Activated naive CD4-positive, alpha-beta T cell treated with anti-CD3 and anti-CD28 coated beads, Interleukin-2, amount 50 U/mL, for 16 hours (primary cell): ENCODE data around the gene DEFB129.
"Not testable (repeated sequence)": the region's sequence is repeated elsewhere in the genome, so short reads cannot be mapped to it uniquely, and the experiment has no call there.

Source experiments
- DNase-seq: peaks from one replicate; pipeline ENCODE4 v3.0.0-alpha.2; 2020

Gene DEFB129

DNA sequence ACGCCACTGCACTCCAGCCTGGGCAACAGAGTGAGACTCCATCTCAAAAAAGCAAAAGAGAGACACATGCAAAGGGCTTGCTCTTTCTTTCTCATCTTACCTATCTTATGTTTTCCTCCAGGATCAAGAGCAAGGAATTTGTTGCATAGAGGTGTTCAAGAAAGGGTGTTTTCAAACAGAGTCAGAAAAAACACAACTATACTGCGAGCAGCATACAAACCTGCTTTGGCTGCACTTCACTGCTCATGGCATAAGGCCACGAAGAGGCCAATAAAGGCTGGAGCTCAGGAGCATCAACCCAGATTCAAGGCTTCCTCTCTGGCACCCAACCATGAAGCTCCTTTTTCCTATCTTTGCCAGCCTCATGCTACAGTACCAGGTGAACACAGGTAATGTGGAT, at the start of gene DEFB129:
Gene DEFB129, plus strand, starts transcription at position 301 of the 400 bp plus-strand sequence. Its CDS starts 31 bp downstream, at position 332.
- no peak for DNase-seq

GRCh38 chr20:184288-184687, 42.8 kb upstream of the DEFB129 start:
- no peak for DNase-seq

DNA sequence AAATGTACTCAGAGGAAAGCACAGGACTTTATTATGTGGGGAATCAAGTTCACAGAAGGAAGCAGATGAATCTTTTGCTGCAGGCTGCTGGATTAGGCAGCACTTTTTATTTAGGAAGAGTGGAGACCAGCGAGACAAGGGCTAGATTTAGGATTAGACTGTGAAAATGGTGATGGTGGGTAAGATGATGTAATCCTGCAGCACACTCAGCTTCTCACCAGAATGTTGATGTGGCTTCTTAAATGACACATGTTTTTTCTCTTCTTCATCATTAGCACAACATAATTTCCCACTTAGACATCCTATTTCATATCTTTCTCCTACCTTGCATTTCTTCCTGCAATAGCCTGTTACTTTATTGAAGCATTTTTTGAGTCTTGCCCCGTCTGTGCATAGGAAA, 39.3 kb upstream of the DEFB129 start:
- DNase-seq = no peak

DNA sequence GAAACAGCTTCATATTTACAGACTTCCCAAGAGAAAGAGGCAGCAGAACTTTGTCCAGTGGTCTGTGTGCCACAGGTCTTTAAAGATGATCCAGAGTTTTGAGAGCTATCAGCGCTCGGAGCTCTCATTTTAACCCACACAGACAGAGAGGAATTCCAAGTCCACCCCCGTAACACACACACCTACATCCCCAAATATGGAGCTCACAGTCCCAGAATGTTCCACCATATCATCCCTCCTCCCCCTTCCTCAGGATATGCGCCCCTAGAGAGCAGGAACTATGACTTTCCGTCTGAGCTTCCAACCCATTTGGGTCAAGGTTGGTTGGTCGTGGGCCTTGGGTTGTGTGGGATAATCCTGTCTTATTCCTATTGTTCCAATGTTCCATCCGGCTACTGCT, 37.4 kb upstream of the DEFB129 start, which contains the start of gene DEFB128:
Gene DEFB128, minus strand, starts transcription at position 101 of the 400 bp plus-strand sequence. Its CDS starts 88 bp downstream, at position 13.
- DNase-seq = no peak

DNA sequence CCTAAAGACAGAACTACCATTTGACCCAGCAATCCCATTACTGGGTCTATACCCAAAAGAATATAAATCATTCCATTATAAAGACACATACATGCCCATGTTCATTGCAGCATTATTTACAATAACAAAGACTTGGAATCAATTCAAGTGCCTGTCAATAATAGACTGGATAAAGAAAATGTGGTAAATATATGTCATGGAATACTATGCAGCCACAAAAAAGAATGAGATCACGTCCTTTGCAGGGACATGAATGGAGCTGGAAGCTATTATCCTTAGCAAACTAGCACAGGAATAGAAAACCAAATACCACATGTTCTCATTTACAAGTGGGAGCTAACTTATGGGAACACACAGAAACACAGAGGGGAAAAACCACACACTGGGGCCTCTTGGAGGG, 28.8 kb upstream of the DEFB129 start:
- no peak for DNase-seq

- DNase-seq = no peak
These were observed 27.1 kb upstream of the DEFB129 start for GRCh38 chr20:199996-200395.

GRCh38 chr20:203630-204029, 23.4 kb upstream of the DEFB129 start:
- not testable (repeated sequence) for DNase-seq

GRCh38 chr20:208942-209566, 18.0 kb upstream of the DEFB129 start:
- no peak for DNase-seq

DNA sequence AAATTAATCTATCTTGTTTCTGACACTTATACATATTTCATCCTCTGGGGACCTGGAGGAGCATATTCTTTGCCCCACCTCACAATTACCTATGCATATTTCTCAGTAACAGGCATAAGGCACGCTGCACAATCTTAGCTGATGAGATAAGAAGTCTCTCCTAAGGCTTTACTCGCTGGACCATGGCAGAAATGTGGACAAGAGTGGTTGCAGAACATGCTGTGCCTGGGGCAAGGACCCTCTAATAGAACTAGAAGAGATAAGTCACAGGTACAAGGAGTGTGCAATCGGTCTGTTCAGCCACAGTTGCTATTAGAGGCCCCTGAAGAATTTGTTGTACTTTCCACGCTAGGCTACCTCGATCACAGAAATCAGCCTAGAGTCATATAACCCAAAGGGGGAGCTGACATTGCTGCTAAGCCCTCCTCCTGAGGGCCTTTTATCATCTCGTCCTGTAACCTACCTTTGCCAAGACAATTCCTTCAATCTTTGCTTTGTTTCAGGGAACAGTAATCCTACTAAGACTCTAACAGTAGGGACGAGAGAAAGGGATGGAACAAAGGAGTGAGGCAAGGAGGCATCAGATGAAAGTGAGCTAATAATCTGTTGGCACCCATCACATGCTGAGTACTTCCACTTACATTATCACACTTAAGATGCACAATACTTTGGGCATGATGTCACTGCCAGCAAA, 16.1 kb upstream of the DEFB129 start:
- no peak for DNase-seq

GRCh38 chr20:214383-214782, 12.7 kb upstream of the DEFB129 start:
- no peak for DNase-seq

GRCh38 chr20:215796-216195, 11.3 kb upstream of the DEFB129 start:
- no peak for DNase-seq

DNA sequence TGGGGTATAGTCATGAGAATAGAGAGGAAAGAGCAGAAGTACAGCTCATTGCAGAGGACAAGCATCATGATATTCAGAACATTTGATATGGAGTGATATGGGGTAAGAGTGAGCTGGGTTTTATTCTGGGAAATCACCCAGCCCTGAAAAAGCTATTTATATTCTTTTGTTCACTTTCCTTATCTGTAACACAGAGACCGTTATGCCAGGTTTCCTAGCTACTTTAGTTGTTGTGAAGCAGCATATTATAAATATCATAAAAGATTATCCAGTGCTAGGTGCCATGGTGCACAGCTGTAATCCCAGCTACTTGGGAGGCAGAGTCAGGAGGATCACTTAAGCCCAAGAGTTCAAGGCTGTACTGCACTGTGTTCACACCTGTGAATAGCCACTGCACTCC, 9.8 kb upstream of the DEFB129 start:
- no peak for DNase-seq

DNA sequence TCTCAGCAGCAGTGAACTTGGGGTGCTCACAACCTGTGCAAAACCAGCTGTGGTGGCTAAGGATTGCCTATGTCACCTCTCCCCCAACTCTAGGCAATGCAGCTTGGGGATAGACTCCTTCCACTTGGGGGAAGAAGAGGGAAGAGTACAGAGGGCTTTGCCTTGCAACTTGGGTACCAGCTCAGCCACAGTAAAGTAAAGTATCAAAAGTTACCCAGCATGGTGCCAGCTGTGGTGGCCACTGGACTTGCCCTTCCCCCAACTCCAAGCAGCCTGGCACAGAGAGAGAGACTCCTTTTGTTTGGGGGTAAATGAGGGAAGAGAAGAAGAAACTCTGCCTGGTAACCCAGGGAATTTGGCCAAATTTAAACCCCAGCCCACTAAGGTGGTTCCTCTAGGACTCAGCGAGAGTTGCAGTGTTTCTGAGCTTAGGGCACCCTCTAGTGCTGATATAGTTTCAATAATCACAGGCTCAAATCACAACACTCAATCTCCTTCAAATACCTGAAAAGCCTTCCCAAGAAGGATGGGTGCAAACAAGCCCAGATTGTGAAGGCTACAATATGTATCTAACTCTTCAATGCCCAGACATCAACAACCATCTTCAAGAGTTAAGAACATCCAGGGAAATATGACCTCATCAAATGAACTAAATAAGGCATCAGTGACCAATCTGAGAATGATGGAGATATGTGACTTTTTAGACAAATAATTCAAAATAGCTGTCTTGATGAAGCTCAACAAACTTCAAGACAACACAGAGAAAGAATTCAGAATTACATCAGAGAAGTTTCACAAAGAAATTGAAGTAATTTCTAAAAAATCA, 7.6 kb upstream of the DEFB129 start:
- DNase-seq = no peak

GRCh38 chr20:221258-221830, 5.7 kb upstream of the DEFB129 start:
- DNase-seq = no peak

DNA sequence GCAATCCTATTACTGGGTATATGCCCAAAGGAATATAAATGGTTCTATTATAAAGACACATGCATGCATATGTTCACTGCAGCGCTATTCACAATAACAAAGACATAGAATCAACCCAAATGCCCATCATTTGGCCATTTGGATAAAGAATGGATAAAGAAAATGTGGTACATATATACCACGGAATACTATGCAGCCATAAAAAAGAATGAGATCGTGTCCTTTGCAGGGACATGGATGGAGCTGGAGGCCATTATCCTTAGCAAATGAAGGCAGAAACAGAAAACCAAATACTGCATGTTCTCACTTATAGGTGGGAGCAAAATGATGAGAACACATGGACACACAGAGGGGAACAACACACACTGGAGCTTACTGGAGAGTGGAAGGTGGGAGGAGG, 1.2 kb upstream of the DEFB129 start:
- DNase-seq = not testable (repeated sequence)

GRCh38 chr20:227439-228105, 514 bp downstream of the DEFB129 start:
- no peak for DNase-seq

DNA sequence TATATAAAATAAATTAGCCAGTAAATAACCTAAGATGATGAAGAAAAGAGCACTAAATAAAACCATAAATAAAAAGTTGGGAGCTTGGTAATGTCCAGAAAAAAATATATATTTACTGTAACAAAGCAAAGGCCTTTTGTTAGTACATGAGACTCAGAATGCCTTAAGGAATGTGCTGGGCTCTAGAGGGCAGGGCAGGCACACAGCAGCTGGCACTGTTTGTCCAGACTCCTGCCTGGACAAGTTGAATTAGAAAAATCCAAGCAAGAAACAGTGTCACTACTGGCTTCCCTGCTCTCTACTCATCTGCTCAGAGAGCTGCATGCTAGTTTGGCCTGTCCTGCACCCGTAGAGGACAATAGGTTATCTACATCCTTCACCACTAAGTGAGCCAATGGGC, 8.8 kb downstream of the DEFB129 start:
- no peak for DNase-seq

GRCh38 chr20:237489-237888, 10.4 kb downstream of the DEFB129 start:
- DNase-seq = peak; percentile 18

DNA sequence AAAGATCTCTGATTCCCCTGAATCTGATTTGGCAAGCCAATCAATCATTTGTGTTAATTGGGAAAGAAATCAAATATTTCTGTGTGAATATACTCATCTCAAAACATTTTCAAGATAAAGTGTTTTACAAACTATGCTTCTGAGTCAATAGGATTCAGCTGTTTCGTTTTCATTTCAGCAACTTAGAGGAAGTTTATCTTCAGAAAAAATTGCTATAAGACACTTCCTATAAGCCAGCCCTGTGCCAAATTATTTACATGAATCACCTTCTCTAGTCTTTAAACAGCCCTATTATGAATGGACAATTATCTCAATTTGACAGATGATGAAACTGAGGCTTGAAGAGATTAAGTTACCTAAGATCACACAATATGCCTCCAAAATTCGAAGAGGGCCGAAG, 10.9 kb downstream of the DEFB129 start:
- no peak for DNase-seq

DNA sequence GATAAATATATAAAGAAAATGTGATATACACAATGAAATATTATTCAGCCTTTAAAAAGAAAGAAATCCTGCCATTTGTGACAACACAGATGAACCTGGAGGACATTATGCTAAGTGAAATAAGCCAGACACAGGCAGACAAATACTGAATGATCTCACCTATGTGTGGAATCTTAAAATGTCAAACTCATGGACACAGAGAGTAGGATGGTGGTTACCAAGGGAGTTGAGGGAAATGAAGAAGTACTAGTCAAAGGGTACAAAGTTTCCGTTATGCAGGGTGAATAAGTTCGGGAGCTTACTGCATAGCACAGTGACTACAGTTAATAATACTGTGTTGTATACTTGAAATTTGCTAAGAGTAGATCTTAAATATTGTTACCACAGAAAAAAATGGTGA, 15.8 kb downstream of the DEFB129 start:
- DNase-seq = no peak

DNA sequence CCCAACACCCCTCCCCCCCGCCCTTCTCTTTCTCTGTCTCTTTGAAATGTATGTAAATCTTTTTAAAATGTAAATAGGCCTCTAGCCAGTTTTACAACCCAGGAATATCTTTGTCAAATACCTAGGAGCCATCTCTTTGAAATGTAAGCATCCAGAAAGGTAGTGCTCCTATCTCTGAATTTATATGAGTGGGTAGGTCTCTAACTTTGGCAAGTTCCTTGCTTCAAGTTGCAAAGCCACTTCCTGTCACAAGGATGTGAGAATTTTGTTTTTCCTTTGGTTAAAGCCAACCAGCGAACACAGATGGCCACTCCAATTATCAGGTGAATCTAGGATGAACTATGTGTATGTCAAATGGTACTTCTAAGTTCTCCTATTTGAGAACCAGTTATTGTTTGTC, 24.3 kb downstream of the DEFB129 start:
- DNase-seq = no peak

DNA sequence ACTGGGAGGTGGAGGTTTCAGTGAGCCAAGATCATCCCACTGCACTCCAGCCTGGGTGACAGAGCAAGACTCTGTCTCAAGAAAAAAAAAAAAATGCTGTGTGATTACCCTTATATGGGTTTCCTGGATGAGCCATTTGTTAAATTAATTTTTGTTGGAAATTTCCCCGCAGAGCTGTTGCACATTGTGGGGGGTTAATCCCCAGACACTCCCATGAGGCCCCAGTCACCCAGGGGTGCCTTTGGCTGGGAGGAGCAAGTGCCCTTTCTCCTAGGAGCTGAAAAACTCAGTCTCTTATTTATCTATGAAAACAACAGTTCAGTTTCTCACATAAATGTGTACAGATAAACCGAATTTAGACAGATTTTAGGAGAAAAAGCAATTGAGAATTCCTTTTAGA, 25.7 kb downstream of the DEFB129 start:
- DNase-seq = no peak

- DNase-seq = not testable (repeated sequence)
These were observed 26.4 kb downstream of the DEFB129 start for GRCh38 chr20:253447-253846.
